Hematopoietic multipotent progenitor cell treated with erythropoietin and hydrocortisone succinate and interleukin-3 and kit ligand, for 4 days (in vitro differentiated cells): ENCODE data around the gene PARP4.
"Not testable (repeated sequence)": the region's sequence is repeated elsewhere in the genome, so short reads cannot be mapped to it uniquely, and the experiment has no call there.

Experiments
- DNase-seq: peaks from one replicate; pipeline ENCODE4 v3.0.0-alpha.2; 2015

PARP4 gene

GRCh38 chr13:24505256-24505655 lies 7.3 kb downstream of the PARP4 start:
- peak; percentile 95 for DNase-seq

DNA sequence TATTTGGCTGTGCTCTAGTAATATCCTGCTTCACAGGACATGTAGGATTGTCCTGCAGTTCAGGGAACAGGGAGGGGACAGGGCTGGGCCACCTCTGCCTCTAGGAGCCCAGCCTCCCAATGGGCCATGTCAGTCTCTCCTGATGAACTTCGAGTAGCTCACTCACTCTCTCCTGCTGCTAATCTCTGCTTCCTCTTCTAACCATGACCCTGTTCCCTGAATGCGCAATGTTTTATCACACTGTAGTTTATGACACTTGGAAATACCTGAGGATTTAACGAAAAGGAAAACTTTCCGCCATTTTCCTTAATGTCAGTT lies 9.2 kb downstream of the PARP4 start:
- DNase-seq = peak; percentile 29

DNA sequence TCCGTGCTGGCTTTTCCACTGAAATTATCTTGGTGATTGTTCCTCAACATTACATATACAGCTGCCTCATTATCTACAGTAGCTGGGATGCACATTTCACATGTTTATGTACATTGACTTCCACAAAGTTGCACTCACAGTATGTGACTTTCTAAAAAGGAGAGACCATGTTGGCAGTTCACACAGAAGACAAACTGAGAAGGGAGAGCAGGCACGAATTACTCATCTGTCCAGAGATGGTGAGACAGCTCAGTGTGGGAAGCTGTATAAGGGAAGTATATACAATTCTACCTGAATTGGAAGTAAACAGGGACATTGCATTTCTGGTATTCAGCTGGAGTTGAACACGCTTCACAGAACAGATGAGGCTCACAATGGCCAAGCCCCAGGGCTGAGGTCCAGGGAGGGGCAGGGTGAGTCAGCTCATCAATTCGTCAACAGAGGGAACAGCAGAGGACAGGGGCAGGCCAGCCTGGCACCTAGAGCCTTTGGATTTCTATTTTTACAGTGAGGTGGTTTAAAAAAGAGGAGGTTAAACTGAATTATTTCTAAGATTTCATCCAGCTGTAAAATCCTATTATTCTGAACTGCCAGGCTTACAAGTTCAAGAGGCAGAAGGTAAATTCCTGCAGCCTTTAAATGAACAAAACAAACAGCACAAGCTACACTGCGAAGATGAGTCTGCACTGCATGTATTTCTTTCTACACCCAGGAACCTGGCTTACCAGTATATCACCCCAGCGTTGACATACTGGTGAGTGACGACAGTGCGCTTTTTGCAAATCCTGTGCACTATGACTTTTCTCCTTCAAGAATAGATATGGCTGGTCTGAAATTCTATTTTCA lies 9.8 kb downstream of the PARP4 start:
- DNase-seq = peak; percentile 52

- DNase-seq = peak; percentile 75
These were observed 11.6 kb downstream of the PARP4 start for GRCh38 chr13:24500977-24501376.

DNA sequence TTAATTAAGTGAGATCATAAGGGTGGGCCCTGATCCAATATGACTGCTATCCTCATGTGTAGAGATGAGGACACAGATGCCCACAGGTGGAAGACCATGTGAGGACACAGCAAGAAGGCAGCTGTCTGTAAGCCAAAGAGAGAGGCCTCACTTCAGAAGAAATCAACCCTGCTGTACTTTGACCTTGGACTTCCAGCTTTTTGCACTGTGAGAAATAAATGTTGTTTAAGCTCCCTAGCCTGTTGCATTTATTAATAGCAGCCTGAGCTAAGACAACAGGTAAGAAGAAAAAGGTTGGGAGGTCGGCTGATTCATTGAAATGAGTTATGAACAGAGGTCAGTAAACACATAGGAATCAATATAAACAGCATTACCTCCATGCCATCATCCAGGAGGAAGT lies 14.8 kb downstream of the PARP4 start:
- no peak for DNase-seq

DNA sequence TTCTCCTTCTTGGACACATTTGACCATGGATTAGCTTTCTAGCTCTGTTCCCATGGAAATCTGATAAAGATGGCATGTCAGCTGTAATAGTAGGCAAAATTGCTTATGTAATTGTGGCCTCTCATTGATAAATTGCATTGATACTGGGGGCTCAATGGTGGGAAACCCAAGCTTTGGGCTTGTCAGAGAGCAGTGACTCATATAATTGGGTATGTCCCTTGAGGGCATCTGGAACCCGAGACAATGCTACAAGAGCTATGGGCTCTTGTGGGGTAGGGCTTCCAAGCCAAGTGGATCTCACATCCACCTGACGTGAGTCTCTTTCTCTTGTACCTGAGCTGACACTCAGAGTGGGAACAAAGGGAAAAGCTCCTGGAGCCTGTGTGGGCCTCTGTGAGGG lies 16.3 kb downstream of the PARP4 start:
- DNase-seq = not testable (repeated sequence)

- DNase-seq = no peak
These were observed 17.3 kb downstream of the PARP4 start for GRCh38 chr13:24495151-24495729.

- DNase-seq = no peak
These were observed 19.2 kb downstream of the PARP4 start for GRCh38 chr13:24493356-24493755.

DNA sequence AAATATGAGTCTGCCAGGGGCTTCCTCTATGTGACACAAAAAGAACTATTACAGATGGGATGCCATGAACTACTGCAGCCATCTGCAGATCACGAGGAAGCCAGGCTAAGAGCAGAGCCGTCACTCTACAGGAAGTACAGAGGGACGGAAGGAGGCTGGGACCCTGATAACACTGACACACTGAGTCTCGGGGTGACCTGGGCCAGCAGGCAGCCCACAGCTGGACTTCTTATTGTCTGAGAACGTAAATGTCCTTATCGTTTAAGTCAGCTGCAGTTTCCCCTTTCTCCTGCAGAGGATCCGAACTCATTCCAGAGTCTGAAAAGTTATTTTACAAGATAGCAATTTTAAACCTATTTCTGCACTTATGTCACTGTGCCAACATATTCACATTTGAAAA lies 20.7 kb downstream of the PARP4 start:
- peak; percentile 84 for DNase-seq

DNA sequence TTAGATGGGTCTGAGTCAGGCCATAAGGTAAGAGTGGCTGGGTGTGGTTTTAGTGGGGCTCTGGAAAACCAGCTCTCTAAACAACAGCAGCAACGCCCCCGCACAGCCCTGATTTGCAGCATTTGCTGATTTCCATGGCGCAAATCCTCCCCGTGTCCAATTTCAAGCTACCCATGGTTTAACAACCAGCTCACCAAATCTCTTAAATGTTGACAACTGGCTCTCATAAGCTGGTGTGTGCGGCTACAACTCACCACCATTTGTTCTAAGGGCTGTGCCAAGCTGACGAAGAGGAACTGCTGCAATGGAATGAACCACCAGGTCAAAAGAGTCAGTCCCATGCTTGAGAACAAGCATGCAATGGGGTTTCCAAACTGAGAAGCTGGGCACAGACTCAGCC lies 22.9 kb downstream of the PARP4 start:
- no peak for DNase-seq

DNA sequence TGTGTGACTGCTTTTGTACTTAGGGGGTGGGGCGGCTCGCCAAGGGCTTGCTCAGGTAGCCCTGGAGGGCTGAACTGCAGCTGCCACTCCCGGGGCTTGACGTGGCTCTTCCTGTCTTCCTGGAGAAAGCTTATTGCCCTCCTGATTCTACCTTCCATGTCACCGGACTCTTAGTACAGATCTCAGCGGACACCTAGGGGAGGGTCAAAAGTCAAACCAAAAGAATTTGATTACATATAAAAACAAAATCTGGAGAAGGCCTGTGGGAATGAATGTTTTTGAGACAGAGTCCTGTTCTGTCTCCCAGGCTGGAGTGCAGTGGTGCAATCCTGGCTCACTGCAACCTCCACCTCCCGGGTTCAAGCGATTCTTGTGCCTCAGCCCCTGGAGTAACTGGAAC lies 24.5 kb downstream of the PARP4 start:
- DNase-seq = not testable (repeated sequence)

DNA sequence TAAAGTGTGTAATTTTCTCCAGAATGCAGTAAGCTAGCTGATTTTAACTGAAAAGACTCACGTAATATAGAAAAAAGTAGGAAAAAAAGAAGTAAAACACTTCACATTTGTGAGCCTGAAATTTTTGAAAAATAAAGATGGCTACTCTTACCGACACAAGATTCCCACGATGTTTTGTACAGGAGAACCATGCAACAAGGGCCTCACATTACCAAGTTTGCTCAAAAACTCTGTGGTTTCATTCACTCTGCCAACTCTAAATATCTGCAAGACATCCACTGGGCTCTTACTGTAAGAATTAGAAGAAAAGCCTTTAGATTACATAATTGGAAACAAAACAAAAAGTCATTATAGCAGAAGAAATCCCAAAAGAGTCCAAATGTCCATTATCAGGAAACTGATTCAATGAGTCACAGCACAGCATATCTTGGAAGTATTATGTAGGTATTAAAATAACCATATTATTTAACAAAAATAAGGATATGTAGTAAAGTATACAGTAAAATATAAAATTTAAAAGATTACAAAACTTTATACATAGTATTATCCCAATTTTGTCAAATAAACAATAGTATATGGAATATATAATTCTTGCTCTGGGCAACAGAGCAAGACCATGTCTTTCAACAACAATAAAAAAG lies 26.4 kb downstream of the PARP4 start:
- not testable (repeated sequence) for DNase-seq

GRCh38 chr13:24473686-24474085 lies 38.9 kb downstream of the PARP4 start:
- no peak for DNase-seq

- DNase-seq = not testable (repeated sequence)
These were observed 40.4 kb downstream of the PARP4 start for GRCh38 chr13:24472129-24472528.

GRCh38 chr13:24463078-24463477 lies 49.5 kb downstream of the PARP4 start:
- no peak for DNase-seq

GRCh38 chr13:24460256-24460655 lies 52.3 kb downstream of the PARP4 start:
- DNase-seq = no peak

DNA sequence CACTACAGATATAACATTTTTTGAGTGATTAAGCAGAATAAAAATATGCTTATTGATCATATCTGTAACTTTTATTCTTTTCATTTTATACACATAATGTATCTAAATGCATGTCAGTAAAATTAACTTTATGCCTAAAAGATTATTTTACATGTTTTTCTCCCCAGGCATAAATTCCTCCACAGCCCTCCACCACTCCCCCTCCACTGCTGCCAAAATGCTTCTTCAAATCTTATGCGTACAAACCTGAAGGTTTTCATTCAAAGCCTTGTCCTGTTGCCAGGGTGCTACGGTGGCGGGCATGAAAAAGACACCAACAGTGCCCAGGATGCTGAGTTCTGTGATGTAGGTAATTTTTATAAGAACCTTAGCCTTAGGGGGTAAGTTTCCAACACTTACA lies 52.9 kb downstream of the PARP4 start:
- DNase-seq = no peak

DNA sequence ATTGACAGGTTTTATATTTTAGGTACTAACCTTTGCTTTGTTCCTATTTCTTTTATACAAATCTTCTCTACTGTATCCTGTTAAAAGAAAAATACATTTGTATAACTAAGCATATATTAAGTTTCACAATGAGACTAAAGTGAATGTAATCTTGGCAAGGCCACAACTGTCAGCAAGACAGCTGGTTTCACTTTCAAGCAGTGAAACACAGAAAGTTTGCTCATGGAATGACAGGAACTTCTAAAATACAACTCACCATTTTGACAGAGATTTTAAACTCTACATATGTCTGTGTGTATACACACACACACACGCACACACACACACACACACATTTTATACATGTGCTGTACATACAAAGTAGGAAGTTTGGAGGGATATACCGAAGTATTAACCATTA lies 53.3 kb downstream of the PARP4 start:
- no peak for DNase-seq

- DNase-seq = no peak
These were observed 53.8 kb downstream of the PARP4 start for GRCh38 chr13:24458736-24459135.

DNA sequence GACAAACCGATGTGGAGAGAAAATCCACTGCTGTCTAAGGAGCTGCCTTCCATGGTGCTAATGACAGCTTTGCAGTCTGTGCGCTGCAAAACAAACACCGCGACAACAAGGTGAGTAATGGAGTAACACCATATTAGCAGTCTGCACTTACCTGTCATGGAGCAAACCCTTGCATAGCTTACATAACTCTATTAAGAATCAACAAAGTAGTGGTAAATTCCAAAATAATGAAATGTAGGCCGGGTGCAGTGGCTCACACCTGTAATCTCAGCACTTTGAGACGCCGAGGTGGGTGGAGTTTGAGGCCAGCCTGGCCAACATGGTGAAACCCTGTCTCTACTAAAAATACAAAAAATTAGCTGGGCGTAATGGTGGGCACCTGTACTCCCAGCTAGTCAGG lies 56.2 kb downstream of the PARP4 start:
- DNase-seq = no peak

- no peak for DNase-seq
These were observed 58.5 kb downstream of the PARP4 start for GRCh38 chr13:24454056-24454455.

- DNase-seq = no peak
These were observed 60.5 kb downstream of the PARP4 start for GRCh38 chr13:24452044-24452443.

GRCh38 chr13:24450530-24450929 lies 62.0 kb downstream of the PARP4 start:
- no peak for DNase-seq

GRCh38 chr13:24444851-24445250 lies 67.7 kb downstream of the PARP4 start:
- DNase-seq = not testable (repeated sequence)
